Stimulated activated CD4-positive, alpha-beta T cell treated with anti-CD3 and anti-CD28 coated beads, Interleukin-1b, Interleukin-23, amount 100 ng/mL, for 24 hours (primary cell): Measurements from ENCODE around the gene HOXC6.

Experiments
- DNase-seq, 4 experiments: peaks; one replicate each; pipeline ENCODE4 v3.0.0-alpha.2; 2020; ENCODE audit warnings: low read depth in 4 of 4, low spot score in 1 of 4

Gene HOXC6

DNA sequence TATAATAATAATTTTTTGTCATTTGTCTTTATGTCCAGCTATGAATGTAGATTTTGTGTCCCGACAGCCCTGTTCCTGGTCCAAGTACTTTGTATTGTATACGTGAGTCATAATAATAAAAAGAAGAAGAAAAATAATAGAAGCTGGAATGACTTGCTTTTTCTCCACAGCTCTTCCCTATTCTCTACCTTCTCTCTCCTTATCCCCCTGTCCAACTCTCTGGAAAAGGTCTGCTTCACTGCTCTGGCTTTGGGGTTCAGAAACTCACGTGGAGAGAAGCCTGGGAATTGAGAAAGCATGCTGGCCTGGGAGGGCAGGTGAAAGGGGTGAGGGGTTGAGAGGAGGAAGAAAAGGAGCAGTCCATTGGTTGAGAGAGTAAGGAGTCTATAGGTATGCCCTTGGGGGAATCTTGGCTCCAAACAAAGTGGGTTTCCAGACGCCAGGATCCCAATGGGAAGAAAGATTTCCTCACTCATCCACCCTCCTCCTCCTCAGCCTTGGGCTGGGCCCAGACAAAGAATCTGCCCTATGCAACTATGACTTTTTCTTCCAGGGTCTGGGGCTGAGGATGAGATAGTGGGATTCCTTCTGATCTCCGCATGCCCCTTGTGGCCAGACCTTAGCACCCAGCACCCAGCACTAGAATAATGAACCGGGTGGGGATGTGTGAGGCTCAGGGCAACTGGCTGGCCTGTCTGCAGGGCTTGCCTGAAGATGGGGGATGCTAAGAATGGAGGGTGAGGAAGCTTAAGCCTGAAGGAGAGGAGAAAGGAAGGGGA, 15.4 kb upstream of the HOXC6 start:
- no peak for DNase-seq

DNA sequence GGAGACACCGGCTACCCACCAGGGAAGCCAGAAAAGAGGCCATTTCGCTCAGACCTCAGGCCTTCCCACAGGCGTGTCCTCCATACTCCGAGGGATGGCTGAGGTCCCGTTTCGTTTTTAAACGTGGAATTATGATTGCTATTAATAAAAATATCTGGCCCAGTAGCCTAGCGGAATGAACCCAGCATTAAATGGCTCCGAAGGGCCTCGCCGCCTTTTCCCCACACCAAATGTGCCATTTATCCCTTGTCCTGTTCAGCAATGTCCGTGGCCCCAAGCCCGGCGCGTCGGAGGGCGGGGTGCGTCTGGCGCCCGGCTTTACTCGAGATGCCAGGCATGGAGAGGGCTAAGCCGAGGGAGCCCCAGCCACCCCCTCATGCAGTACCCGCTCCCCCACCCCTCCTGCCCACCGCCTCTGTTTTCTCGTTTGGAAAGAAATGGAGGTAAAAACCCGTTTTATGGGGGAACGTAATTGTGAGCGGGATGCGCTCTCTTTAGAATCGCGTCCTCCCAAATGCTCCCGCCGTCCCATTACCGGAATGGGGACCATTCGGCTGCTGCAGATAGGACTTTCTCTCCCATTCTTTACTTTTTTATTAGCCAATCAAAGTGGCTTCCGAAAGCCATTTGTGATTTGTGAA, 13.7 kb upstream of the HOXC6 start:
- DNase-seq = no peak

DNA sequence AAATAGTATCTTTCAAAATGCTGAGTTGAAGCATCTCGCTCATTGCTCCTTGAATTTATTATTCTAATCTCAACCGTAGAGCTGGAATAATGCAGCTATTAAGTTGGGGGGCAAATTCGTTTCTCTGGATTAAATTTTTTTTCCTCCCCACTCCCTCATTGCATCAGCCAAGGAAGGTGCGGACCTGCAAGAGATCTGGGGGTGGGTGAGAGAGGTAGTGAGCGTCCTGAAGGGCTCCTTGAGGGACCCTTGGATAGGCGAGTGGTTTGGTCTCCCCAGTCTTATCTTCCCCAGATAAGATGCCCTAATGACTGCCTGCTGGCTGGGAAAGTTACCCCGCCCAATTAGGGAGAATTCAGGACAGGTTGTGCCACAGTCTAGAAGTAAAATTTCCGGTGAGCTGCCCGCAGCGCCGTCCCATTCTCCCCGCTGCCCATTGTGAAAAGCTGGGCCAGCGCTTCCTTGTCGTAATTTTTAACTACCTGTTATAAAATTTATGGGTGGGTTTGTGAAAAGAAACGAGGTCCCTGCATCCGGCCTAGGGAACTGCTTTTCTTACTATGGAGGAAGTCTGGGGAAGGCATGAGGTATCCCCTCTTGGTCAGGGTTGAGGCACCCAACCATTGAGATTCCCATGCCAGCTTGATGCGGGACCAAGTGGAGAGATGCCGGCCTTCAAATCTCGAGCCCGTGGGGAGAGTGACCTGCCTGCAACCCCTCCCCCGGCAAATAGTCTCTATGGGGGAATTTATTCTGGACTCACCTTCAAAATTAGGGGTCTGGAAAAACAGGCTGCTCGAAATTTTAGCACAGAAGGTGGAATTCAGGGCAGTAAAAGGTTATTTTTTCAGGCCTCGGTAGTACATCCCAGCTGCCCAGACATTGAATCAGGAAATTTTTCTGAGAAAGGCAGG, 13.0 kb upstream of the HOXC6 start:
- DNase-seq = no peak

DNA sequence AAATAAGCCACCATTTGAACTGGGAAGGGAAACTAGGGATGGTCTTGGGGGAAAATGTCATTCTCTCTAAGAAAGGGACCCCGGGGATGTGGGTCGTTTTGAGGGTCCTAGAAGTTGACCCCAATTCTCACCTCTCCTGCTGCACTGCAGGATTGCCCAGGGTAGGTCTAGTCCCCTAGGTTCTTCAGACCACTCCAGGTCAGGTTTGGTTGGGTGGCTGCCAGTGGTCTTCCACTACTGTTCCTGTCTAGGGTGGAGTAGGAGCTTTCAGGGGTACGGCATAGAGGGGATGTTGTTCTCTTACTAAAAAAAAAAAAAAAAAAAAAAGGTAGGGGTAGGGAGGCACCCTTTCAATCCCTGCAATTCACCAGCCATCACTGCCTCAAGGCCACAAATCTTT, 12.2 kb upstream of the HOXC6 start:
- DNase-seq = no peak

DNA sequence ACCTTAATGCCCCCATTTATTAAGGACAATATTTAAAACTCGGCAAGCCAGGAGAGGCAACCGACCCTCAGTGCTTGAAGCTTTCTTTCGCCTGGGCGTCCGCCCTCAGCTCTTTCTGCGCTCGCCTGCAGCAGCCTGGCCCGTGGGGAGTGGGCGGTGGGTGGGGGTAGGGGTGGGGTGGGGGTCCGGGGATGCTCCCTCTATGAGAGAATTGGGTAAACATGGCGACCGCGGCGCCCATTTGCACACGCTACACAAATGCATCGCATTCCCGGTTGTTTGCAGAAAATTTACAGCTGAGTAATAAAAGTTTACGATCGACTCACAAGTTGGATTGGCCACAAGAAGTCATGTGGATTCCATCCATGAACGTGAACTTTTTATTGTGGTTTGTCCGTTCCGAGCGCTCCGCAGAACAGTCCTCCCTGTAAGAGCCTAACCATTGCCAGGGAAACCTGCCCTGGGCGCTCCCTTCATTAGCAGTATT, 11.7 kb upstream of the HOXC6 start:
- no peak for DNase-seq

DNA sequence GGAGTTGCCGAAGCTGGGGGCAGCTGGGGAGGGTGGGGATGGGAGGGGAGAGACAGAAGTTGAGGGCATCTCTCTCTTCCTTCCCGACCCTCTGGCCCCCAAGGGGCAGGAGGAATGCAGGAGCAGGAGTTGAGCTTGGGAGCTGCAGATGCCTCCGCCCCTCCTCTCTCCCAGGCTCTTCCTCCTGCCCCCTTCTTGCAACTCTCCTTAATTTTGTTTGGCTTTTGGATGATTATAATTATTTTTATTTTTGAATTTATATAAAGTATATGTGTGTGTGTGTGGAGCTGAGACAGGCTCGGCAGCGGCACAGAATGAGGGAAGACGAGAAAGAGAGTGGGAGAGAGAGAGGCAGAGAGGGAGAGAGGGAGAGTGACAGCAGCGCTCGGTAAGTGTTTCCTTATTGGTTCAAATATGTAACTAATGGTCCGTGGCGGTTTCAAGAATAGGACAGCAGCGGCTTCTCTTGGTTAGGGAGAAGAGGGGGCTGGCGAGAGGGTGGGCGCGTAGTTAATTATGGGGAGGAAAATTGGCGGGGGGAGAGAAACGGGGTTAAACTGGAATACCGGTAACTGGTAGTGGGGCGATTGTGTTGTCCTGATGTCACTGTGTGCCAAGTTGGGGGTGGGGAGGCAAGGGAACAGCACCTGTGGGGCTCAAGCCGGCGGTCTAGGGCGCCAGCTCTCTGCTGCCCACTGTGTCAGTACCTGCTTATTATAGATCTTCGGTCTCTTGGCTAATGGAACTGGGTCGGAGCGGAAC, 11.0 kb upstream of the HOXC6 start:
- no peak for DNase-seq

DNA sequence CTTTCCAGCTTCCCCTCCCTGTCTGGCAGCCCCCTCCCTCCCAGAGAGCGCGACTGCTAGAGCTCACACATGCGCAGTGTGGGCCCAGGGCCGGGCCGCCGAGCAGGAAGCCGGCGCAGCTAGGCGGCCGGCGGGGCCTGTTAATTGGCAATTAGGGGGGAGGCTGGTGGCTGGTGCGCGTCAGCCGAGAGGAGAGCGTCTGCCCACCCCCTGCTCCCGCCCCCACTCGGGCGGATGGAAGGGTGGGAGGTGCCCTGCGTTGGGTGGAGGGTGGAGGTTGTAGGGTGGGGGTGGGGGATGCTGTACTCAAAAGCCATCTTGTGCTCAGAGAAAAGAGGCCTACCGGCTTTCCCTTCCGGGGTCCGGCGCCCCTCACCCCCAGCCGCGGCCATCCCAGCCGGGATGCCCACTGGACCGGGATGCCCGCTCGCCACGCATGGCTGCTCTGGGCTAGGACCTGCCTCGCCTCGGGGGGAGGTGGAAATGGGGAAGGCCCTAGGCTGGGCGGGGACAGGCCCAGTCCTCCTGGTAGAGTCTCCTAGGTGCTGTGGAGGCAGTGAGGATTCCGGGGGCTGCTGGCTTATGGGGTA, 10.3 kb upstream of the HOXC6 start:
- peak in 3 of 4 experiments; percentile 36 to 60 (median 46) for DNase-seq

DNA sequence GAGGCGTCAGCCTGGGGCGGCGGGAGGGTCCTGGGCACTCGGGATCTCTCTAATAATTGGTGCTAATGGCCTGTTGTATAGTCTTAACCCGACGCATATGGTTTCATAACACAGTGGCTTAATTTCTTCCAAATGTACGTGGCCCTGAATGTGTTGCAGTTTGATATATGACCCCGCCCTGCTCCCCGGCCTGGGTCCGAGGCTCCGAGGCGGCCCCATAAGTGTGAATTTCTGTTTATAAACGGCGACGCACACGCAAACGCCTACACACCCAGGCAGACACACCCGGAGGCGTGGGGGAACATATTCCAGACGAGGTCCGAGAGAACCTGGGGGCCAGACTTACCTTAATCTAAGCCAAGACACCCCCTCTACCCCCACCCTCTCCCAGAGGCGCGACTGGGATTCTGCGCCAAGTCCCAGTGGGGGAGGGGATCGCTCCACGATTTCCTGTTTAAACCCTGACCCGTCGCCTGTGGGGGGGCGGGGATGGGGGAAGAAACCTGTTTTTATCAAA, 9.7 kb upstream of the HOXC6 start:
- DNase-seq = no peak

DNA sequence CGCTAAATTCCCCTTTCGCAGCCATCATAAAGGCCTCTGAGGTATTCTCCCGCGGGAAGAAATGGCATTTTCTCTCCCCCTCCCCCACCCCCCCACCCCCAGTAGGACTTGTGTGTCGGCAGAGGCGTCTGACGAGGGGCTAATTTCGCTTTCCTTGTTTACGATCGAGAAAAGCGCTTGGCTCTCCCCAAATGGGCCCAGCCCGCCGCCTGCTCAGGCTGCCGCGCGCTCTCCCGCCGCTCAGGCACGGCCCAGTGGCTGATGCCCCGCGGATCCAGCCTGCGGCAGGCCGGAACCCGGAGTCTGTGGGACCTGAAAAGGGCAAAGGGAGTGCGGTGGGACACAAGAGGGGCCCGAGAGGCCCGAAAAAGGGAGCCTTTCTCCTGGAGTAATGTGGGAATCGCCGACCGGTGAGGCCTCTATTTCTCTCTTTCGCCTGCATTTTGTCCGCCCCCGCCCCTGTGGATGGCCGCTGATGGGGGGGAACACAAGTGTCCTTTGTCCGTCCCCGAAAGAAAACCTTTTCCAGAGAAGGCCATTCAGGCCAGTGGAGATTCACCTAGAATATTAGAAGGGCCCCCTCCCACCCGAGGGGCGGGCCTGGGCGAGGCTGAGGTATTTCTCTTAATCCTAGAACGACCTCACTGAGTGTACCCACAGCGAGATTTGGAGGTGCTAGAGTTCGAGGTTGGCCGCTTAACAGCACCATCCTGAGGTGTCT, 9.0 kb upstream of the HOXC6 start:
- no peak for DNase-seq

DNA sequence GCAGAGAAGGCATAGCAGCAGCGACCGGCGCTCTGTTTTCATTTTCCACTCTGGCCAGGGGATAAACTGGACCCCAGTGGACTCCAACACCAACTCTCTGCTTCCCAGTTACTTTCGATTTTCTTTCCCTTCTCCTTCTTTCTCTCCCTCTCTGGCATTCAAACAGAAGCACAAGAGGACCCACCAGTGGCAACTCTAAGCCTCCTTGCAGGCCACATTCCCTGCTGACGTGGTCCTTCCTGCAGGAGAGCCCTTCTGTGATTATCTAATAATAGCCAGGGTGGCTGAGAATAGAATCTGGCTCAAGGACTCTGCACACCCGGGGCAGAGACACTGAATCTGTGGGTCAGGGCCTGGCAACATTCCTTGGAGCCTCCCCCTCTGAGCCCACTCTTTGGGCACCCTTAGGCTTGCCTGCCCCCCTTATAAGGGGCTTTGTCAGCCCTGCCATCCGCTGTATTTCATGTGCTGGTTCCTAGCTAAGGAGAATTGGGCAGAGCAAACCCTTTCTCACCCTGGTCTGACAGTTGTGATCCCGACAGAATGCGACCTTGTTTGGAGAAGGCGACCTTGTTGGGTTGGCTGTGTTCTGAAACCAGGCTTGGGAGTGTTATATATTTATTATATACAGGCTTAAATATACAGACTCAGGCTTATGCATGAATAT, 8.2 kb upstream of the HOXC6 start:
- no peak for DNase-seq

DNA sequence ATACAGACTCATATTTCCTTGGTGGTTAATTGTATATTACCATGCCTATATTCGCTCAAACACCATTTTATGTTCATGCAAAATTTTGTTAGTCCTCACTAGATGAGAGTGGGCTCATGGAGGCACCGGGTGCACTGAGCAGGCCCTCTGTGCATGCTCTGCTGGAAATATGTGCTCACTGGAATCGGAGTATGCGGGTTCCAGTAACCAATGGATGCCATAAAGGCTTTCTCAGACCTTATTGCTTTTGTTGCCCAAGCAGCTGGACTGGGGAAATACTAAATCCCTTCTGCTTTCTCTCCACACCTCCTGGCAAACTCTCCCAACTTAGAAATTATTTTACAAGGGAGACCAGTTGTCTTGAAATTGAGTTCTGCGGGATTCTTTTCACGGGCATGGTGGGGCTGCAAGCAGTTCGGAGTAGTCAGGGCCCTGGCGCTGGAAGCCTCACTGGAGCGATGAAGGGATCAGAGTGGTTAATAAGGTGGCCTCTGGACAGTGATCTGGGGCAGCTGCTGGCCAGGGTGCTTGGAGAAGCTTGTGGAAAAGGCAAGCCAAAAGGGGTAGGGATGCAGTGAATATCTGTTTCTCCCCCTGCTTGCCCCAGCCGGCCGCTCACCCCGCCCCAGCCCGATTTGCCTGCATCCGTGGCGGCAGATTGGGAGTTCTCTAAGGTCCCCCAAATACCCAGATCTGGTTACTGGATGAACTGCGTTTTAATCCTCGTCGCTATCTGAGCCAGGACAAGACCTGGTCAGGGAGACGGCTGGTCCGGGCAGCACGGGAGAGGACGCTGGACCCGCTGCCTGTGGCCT, 7.4 kb upstream of the HOXC6 start:
- no peak for DNase-seq

DNA sequence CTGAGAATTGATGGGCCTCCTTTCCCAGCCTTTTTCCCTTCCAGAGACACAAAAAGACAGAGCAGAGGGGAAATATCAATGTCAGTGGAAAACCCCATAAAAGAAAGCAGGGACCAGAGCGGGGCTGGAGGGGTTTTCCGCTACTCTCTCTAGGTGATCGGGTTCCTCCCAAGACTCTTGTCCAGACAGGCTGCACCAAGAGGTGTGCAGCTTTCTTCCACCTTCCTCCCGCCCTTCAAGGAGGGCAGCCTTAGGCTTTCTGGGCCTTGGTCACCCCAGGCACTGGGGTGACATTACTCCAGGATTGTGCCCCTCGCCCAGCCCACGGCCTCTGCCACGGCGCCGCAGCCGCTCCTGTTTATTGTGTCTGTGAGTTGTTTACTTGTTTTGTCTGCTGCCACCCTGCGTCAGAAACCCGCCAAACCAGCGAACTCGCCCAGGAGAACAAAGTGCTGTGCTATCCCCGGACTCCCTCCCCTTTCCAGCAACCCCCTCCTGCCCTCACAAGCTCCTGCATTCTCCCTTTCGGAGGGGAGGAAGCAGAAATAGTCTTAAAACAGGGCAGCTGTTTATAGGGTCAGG, 6.7 kb upstream of the HOXC6 start:
- DNase-seq = no peak

DNA sequence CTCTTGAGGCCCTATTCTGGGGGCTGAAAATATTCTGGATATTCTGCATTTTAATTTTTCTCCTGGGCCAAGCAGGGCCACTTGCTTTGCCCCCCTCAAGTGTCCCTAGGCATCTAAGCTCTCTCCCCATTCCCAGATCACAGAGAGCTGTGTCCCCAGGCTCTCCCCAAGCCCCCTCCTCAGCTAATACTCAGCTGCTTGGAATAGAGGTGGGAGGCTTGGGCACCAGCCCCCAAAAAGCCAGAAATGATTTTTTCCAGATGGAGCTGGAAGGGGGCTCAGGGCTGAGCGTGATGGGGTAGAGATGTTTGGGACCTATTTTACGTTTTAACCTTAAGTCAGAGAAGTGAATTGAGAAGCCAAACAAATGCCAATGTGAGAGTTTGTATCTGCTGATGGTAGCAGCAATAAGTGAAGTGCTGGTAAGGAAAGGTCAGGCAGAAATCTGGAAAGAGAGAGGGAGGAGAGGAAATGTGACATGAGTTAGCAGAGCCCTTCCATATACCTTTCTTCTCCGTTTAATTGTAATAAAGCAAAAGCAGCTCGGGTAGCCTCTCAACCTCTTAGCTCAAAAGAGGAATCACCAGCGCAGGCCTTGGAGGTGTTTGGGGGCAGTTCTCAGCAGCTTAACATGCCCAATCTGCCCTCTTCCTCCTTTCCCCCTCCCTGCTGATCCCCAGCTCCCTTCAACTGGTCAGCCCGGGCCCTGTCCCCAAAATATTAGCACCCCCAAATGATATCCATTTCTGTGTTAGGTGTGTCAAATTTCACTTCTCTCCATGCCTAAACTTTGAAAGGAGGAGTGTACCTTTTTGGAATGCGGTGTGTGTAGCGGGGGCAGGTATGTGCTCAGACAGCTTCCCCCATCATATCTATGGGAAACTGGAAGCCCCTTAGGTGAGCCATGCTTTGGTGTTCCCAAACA, 5.0 kb upstream of the HOXC6 start:
- no peak for DNase-seq

DNA sequence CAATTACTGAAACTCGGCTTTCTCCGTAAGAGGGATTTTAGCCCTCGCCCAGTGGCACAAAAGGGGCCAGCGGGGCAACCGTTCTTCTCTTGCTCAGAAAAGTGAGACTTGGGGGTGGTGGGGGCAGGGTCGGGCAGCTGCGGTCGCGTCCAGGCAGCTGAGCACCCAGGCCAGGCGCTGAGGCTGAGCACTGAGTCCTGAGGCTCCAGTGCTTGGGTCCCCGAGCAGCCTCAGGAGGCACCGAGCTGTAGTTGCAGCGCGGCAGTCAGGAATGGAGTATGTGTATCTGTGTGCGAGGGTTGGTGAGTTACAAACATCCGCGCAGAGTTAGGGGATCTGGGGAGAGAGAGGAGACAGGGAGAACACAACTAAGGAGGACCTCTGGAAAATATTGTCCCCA, 4.1 kb upstream of the HOXC6 start:
- DNase-seq = no peak

DNA sequence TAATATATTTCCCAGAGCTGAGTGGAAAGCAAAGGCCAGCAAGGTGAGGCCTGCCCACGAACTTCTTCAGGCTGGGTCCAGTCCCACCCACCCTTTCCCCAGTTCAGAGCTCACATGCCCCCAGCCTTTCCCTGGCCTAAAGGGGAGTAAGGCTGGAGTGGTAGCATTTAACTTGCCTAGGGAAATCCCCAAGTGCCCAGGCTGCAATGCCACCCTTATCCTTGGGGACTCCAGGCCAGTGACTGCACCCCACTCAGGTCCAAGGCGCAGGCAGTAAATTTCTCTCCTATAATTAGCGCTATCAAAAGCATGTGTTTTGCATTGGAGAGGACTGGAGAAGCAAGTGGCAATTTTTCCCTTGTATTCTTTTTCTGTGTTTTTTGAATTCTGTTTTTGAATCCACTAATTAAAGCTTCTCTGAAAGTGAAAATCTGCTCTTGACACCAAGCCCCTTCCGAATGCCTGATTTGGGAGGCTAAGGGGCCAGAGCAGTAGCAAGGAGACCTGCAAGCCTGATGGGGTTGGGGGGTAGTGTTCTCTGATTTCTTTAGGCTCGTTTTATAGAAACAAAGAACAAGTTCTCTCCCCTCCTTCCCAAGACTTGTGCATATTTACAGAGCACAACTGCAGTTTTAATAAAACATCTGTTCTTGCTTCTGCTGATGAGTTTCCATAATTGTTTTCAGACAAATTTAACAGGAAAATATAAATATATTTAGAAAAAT, 3.5 kb upstream of the HOXC6 start:
- DNase-seq = no peak
